Psoas muscle (tissue), 8 donors: Measurements from ENCODE around the gene FYB1. TPM values are rescaled to one million over a fixed set of nuclear protein-coding genes. Genes with fewer than 3 reads are reported as not detected.

Experiments used
- ATAC-seq, 4 donors: fragments of 200-7000 bp; cut with Tn5 transposase; one replicate each; pipeline ENCODE4 v1.9.1; 2020; ENCODE audit warnings: moderate library complexity in 3 of 4, mild to moderate bottlenecking in 2 of 4
- DNase-seq, 2 donors: peaks; one replicate each; pipeline ENCODE4 v3.0.0-alpha.2; 2020
- H3K27ac ChIP-seq: fragments of 200-600 bp; one replicate; pipeline ENCODE4 v1.8.0; 2022
- H3K27me3 ChIP-seq, 3 donors: fragments of 200-600 bp in 1 of 3; one replicate each; pipeline versions ENCODE4 v1.6.1 to v1.8.0; 2013 to 2022; ENCODE audit warnings: low read length in 2 of 3, mild to moderate bottlenecking in 2 of 3, moderate library complexity in 1 of 3; ENCODE audit not compliant: insufficient read depth in 3 of 3
- H3K36me3 ChIP-seq, 2 donors: fragments of 200-600 bp in 1 of 2; one replicate each; pipeline versions ENCODE4 v1.6.1 to v1.8.0; 2013 to 2022; ENCODE audit warnings: low read depth in 1 of 2, mild to moderate bottlenecking in 1 of 2, moderate library complexity in 1 of 2; ENCODE audit not compliant: insufficient read depth in 1 of 2
- H3K4me1 ChIP-seq: fragments of 200-600 bp; one replicate; pipeline ENCODE4 v1.8.0; 2022
- H3K4me3 ChIP-seq: fragments of 200-600 bp; one replicate; pipeline ENCODE4 v1.8.0; 2022; ENCODE audit warnings: mild to moderate bottlenecking
- H3K9me3 ChIP-seq: fragments of 200-600 bp; one replicate; pipeline ENCODE4 v1.8.0; 2022
- WGBS, 3 donors: extraction: QIAGEN DNeasy Blood & Tissue Kit; methylation state at CpG; one replicate each; pipeline versions ENCODE4 v1.1.6 to v1.1.7; 2013; 5-methylcytosine and 5-hydroxymethylcytosine counted together
- intact Hi-C, 2 donors: fragments of 100-400 bp; cut with DNase I; formaldehyde crosslinking; loops; one replicate each; pipeline versions ENCODE4 v1.11.0 to v1.14.2; 2022
- polyA plus RNA-seq, 3 donors: library from polyadenylated mRNA; stranded (reverse); fragments of 200-250 nt; gene quantifications; one replicate each; pipeline ENCODE4 v1.2.3, GENCODE V29; 2013
- total RNA-seq, 4 donors: library from RNA; stranded (reverse); fragmentation: NEBNext Ultra II Directional in 2 of 4; extraction: Animal tissue kit (Norgen Biotek cat#: 25700) in 2 of 4; gene quantifications; one replicate each; pipeline versions ENCODE4 v1.2.1 to v1.2.4, GENCODE V29; 2021 to 2023
- TF ChIP-seq, protein P1 (sequence below): fragments of 200-600 bp; IDR thresholded peaks from one replicate; pipeline ENCODE4 v1.8.0; 2022; ENCODE audit warnings: antibody characterized with exemption
- donor health status: healthy with polysubstance abuse.
- donor health status: DM: no; HTN: no; CAD: no; lungs with moderate emphysema.
- donor health status: Bipolar disorder and iron deficiency.
- donor health status: healthy.
- donor health status: DM: yes; HTN: yes; CAD: no.
- donor health status: DM: no; HTN: no; CAD: no.
- donor health status: DM: no; HTN: no; CAD: no.
- donor health status: DM: yes; HTN: yes; CAD: no.

FYB1 gene
- total and polyA plus RNA-seq, 7 donors: 0.22 to 3.2 (median 1.3) TPM

DNA sequence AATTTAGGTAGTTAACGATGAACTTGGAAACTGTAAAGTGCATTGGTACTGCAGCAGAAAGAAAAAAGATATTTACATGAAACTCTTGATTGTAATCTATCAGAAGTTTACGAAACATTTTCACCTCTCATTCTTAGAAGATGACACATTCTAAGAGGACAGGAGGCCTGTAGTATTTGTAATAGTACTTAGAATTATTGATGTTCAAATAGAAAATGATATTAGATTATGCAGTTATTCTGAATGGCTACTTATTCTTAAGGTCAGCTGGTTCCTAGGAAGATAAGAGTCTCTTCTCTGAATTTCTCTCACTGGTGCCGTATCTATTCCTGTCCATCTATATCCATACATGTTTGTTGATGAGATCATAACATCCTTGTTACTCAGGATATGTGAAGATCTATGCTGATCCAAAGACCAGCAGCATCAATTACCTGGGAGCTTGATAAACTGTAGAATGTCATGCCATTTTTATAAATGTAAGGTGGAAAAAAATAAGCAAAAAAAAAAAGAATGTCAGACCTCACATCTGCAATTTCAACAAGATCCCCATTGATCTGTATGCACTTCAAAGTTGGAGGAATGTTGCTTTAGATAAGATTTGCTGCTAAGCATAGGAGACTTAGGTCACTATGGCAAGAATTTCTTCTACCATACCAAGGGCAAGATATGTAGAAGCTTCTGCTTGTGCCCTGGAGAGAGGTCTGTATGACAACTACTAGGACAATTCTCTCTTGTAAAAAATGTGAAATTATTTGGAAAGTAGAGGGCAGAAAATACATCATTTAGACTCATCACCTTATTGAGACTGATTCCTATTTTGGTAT is 102.8 kb downstream of the FYB1 start:
- Histone ChIP-seq H3K4me3 (no peak overlapping the region), H3K27ac (no peak overlapping the region), H3K27me3 (no peaks in the 10 kb centered on the region), H3K36me3 (no peaks in the 10 kb centered on the region), H3K4me1 (no peaks in the 10 kb centered on the region), H3K9me3 (no peaks in the 10 kb centered on the region)
- intact Hi-C loops: no loop called here
- ATAC-seq (no peak), DNase-seq (no peak)
- TF ChIP-seq, protein P1, sequence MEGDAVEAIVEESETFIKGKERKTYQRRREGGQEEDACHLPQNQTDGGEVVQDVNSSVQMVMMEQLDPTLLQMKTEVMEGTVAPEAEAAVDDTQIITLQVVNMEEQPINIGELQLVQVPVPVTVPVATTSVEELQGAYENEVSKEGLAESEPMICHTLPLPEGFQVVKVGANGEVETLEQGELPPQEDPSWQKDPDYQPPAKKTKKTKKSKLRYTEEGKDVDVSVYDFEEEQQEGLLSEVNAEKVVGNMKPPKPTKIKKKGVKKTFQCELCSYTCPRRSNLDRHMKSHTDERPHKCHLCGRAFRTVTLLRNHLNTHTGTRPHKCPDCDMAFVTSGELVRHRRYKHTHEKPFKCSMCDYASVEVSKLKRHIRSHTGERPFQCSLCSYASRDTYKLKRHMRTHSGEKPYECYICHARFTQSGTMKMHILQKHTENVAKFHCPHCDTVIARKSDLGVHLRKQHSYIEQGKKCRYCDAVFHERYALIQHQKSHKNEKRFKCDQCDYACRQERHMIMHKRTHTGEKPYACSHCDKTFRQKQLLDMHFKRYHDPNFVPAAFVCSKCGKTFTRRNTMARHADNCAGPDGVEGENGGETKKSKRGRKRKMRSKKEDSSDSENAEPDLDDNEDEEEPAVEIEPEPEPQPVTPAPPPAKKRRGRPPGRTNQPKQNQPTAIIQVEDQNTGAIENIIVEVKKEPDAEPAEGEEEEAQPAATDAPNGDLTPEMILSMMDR: no peak
- WGBS, 3 donors: 89 to 96% (median 94%) methylated on average over 3 of the region's 3 CpGs

DNA sequence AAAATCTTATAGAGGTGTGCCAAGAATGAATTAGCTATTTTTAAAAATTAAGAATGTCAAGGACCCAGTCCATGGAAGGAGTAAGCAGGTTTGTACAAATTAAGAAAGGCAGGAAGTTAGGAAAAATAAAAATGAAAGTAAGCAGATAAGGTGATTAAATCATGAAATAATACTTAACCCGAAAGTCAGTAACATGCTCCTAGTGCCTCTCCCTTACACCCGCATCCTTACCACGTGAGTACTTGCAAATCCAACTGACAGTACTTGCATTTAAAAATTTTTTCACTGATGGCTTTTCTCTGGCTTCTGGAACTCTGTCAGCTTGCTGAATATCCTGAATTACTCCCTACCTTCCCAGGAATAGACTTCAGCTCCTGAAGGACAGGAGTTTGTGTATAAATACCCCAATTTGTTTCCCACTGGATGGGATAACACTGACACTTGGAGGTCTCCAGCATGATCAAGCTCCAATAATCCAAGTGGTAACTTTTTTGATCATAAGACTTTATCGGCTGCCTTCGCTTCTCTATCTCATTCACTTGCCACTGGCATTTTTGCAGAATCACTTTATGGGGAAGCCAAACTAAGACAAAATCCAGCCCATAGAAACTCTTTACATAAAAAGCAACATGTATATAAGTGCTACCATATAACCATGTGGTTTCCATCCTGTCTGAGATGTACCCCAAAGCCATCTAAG is 103.6 kb downstream of the FYB1 start:
- 74 to 81% (median 76%) methylated on average over 5 of the region's 5 CpGs for WGBS, 3 donors
- Histone ChIP-seq H3K4me1 (no peaks in the 10 kb centered on the region), H3K9me3 (no peaks in the 10 kb centered on the region), H3K4me3 (no peak overlapping the region), H3K27ac (no peak overlapping the region), H3K36me3 (no peaks in the 10 kb centered on the region), H3K27me3 (no peaks in the 10 kb centered on the region)
- TF ChIP-seq, protein P1: no peak
- DNase-seq (no peak), ATAC-seq (no peak)
- intact Hi-C loops: no loop called here

DNA sequence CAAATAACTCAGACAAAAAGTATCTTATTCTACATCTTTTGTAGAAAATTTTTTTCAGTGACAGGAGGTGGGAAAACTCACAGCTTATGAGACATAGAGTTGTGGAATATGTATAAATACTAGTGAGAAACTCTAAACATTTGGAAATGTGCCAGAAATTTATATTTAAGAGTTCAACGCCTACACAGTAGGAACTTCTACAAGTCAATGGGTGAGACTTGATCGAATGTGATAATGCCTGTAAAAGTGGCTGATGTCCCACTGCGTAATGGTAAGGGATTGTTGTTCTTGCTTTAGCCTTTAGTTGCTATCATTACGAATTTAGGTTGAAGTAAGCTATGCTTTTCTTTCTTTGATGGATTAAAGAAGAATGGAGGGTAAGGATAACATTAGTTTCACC is 105.2 kb downstream of the FYB1 start:
- Histone ChIP-seq H3K27ac (no peak overlapping the region), H3K4me3 (no peak overlapping the region), H3K9me3 (no peaks in the 10 kb centered on the region), H3K36me3 (no peaks in the 10 kb centered on the region), H3K4me1 (no peaks in the 10 kb centered on the region), H3K27me3 (no peaks in the 10 kb centered on the region)
- WGBS, 3 donors: 80 to 86% (median 83%) methylated on average over 4 of the region's 4 CpGs
- ATAC-seq: no peak
- intact Hi-C loops: no loop called here
- no peak for DNase-seq
- TF ChIP-seq, protein P1: no peak

DNA sequence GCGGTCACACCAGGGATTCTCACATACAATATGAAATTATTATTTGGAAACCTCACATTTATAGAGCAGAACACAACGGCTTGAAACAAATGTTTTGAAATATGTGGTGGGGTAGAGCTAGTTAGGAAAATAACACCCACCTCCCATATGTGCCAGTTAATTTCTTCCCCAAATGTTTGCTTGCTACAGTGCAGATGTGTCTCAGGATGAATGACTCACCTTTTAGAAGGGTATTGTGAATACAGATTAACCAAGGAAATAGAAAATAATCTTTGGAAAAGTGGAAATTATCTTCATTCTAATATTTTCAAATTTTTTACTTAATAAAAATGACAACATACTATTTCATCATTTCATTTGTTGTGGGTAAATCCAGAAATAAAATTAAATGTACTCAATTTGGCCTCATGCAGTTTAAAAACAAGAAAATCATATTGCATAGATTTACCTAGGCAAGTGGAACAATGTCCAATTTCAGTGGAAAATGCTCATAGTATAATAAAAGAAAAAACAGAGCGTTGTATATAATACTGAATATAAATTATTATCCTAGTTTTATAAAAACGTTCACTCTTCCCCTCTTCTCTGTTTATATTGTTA is 105.9 kb downstream of the FYB1 start:
- Histone ChIP-seq H3K27ac (no peak overlapping the region), H3K27me3 (no peaks in the 10 kb centered on the region), H3K9me3 (no peaks in the 10 kb centered on the region), H3K4me1 (no peaks in the 10 kb centered on the region), H3K4me3 (no peak overlapping the region), H3K36me3 (no peaks in the 10 kb centered on the region)
- TF ChIP-seq, protein P1: no peak
- DNase-seq (no peak), ATAC-seq (no peak)
- 75 to 83% (median 78%) methylated on average over 4 of the region's 4 CpGs for WGBS, 3 donors
- intact Hi-C loops: no loop called here
